Measurements from ENCODE around the gene MAD1L1. TPM values are rescaled to one million over a fixed set of nuclear protein-coding genes. Genes with fewer than 3 reads are reported as not detected.

The MAD1L1 gene
- total RNA-seq, 2 donors from 2014 or later, result 59.1 to 61.4 TPM

GRCh38 chr7:2140216-2141020 lies 92.3 kb downstream of the MAD1L1 start:
- no peak for TF ChIP-seq CTCF (conservative IDR thresholded peaks at IDR 0.05)
- peak overlapping the region; percentile 82 for H3K27ac Mint-ChIP-seq
- 93 to 97% methylated on average over 18 to 21 of the region's 21 CpGs for WGBS, 2 experiments (ENCODE audit: insufficient coverage in 1 of 2, insufficient read length in 1 of 2)

GRCh38 chr7:2139004-2139699 lies 93.6 kb downstream of the MAD1L1 start:
- no peak overlapping the region for H3K4me3 Mint-ChIP-seq

More at GRCh38 chr7:2140216-2141020, 92.3 kb downstream of the MAD1L1 start:
- Histone ChIP-seq H3K9me3 (ENCODE audit: control insufficient read depth, low read length) (no peaks in the 10 kb centered on the region), H3K9ac (ENCODE audit: extremely low read depth, low read length, poor library complexity, severe bottlenecking) (no peak overlapping the region), H3K27me3 (ENCODE audit: control insufficient read depth, insufficient read depth, low read length, poor library complexity, severe bottlenecking) (no peaks in the 10 kb centered on the region), H3K36me3 (ENCODE audit: control insufficient read depth, insufficient read depth, low read length) (peaks cover 11% of the 10 kb centered on the region), H3K4me1 (ENCODE audit: control insufficient read depth, insufficient read depth, low read length) (no peaks in the 10 kb centered on the region), H3K27ac (ENCODE audit: low read depth, low read length) (peak overlapping the region; percentile 60), H3K4me3 (ENCODE audit: low read length) (no peak overlapping the region)
- no peak for DNase-seq
- no peaks in the 10 kb centered on the region for H3K4me1 Mint-ChIP-seq
- H3K27me3 Mint-ChIP-seq (ENCODE audit: insufficient read depth), result no peaks in the 10 kb centered on the region
- peaks cover 35% of the 10 kb centered on the region for H3K36me3 Mint-ChIP-seq (ENCODE audit: low read depth)
- no peaks in the 10 kb centered on the region for H3K9me3 Mint-ChIP-seq
- no peak overlapping the region for H3K4me3 Mint-ChIP-seq

More at GRCh38 chr7:2139004-2139699, 93.6 kb downstream of the MAD1L1 start:
- Mint-ChIP-seq H3K27ac (no peak overlapping the region), H3K9me3 (no peaks in the 10 kb centered on the region), H3K36me3 (ENCODE audit: low read depth) (peaks cover 33% of the 10 kb centered on the region), H3K27me3 (ENCODE audit: insufficient read depth) (no peaks in the 10 kb centered on the region), H3K4me1 (no peaks in the 10 kb centered on the region)
- WGBS, 2 experiments (ENCODE audit: insufficient coverage in 1 of 2, insufficient read length in 1 of 2), result 92 to 98% methylated on average over 7 to 20 of the region's 20 CpGs
- H3K4me1 ChIP-seq (ENCODE audit: control insufficient read depth, insufficient read depth, low read length), result no peaks in the 10 kb centered on the region
- H3K9ac ChIP-seq (ENCODE audit: extremely low read depth, low read length, poor library complexity, severe bottlenecking), result no peak overlapping the region
- no peak for TF ChIP-seq CTCF (conservative IDR thresholded peaks at IDR 0.05)
- no peaks in the 10 kb centered on the region for H3K27me3 ChIP-seq (ENCODE audit: control insufficient read depth, insufficient read depth, low read length, poor library complexity, severe bottlenecking)
- H3K36me3 ChIP-seq (ENCODE audit: control insufficient read depth, insufficient read depth, low read length), result peaks cover 17% of the 10 kb centered on the region
- no peaks in the 10 kb centered on the region for H3K9me3 ChIP-seq (ENCODE audit: control insufficient read depth, low read length)
- H3K4me3 ChIP-seq (ENCODE audit: low read length), result no peak overlapping the region
- no peak overlapping the region for H3K27ac ChIP-seq (ENCODE audit: low read depth, low read length)
- DNase-seq, result no peak

All from endodermal cell (in vitro differentiated cells).